Smooth muscle cell (in vitro differentiated cells): Measurements from ENCODE around the gene TMEM175. TPM values are rescaled to one million over a fixed set of nuclear protein-coding genes. Genes with fewer than 3 reads are reported as not detected.

Source experiments
- DNase-seq: peaks from one replicate; lab custom pipeline; 2025; ENCODE audit not compliant: unreplicated experiment; lab: John Stamatoyannopoulos, UW
- H2AFZ ChIP-seq: fragments of 200-600 bp; sonication (generic); 2 replicates; pipeline ENCODE4 v1.6.0; 2016; ENCODE audit warnings: antibody characterized with exemption, low read depth, mild to moderate bottlenecking
- H3F3A ChIP-seq: fragments of 200-600 bp; sonication (generic); 2 replicates; pipeline ENCODE4 v1.6.0; 2017; ENCODE audit warnings: antibody characterized with exemption, low read depth
- H3K27ac ChIP-seq: fragments of 200-600 bp; sonication (generic); 2 replicates; pipeline ENCODE4 v1.5.1; 2016; ENCODE audit warnings: low read depth, mild to moderate bottlenecking
- H3K27me3 ChIP-seq: fragments of 200-600 bp; sonication (generic); 2 replicates; pipeline ENCODE4 v1.6.1; 2016; ENCODE audit warnings: low read depth, mild to moderate bottlenecking
- H3K36me3 ChIP-seq: fragments of 200-600 bp; sonication (generic); 2 replicates; pipeline ENCODE4 v1.5.1; 2016; ENCODE audit warnings: low read depth
- H3K4me1 ChIP-seq: fragments of 200-600 bp; sonication (generic); 2 replicates; pipeline ENCODE4 v1.5.1; 2016; ENCODE audit warnings: low read depth
- H3K4me2 ChIP-seq: fragments of 200-600 bp; sonication (generic); 2 replicates; pipeline ENCODE4 v1.6.0; 2016; ENCODE audit warnings: mild to moderate bottlenecking
- H3K4me3 ChIP-seq: fragments of 200-600 bp; sonication (generic); 2 replicates; pipeline ENCODE4 v1.5.1; 2016; ENCODE audit warnings: mild to moderate bottlenecking
- H3K79me2 ChIP-seq: fragments of 200-600 bp; sonication (generic); 2 replicates; pipeline ENCODE4 v1.6.0; 2016; ENCODE audit warnings: low read depth, mild to moderate bottlenecking
- H3K9ac ChIP-seq: fragments of 200-600 bp; sonication (generic); 2 replicates; pipeline ENCODE4 v1.6.0; 2016; ENCODE audit warnings: low read depth
- H3K9me3 ChIP-seq: fragments of 200-600 bp; sonication (generic); replicated peaks from 2 replicates; pipeline ENCODE4 v1.5.1; 2016; ENCODE audit warnings: low read depth
- H4K20me1 ChIP-seq: fragments of 200-600 bp; sonication (generic); 2 replicates; pipeline ENCODE4 v1.6.0; 2016; ENCODE audit warnings: low read depth
- WGBS: methylation state at CpG from one replicate; pipeline ENCODE4 v1.1.7; 2016; ENCODE audit warnings: low lambda C conversion rate; 5-methylcytosine and 5-hydroxymethylcytosine counted together
- polyA plus RNA-seq: library from polyadenylated mRNA; unstranded; fragments of >200 nt; fragmentation: Nextera tagmentation; extraction: Ambion mirVana; gene quantifications from 2 replicates; pipeline ENCODE4 v1.2.1, GENCODE V29; 2016
- total RNA-seq: library from RNA; depleted of rRNA; stranded (reverse); fragments of >200 nt; gene quantifications from 2 replicates; pipeline ENCODE4 v1.2.3, GENCODE V29; 2014
- TF ChIP-seq, protein P1 (sequence below): fragments of 200-600 bp; sonication (generic); IDR thresholded peaks from 2 replicates; pipeline ENCODE4 v1.5.1; 2017; ENCODE audit warnings: borderline replicate concordance, mild to moderate bottlenecking, antibody characterized with exemption; ENCODE audit not compliant: insufficient read depth, poor library complexity, severe bottlenecking

TMEM175 gene
- total and polyA plus RNA-seq, 2 experiments from 2014 or later: 20.6 to 27.6 TPM

GRCh38 chr4:982814-983213, 50.6 kb downstream of the TMEM175 start:
- H3K4me1 ChIP-seq: peaks cover 18% of the 10 kb centered on the region
- H3K4me2 ChIP-seq: no peak overlapping the region
- no peak overlapping the region for H2AFZ ChIP-seq
- H3K36me3 ChIP-seq: no peaks in the 10 kb centered on the region
- no peaks in the 10 kb centered on the region for H4K20me1 ChIP-seq
- H3K27me3 ChIP-seq: no peaks in the 10 kb centered on the region
- H3K4me3 ChIP-seq: no peak overlapping the region
- H3K9me3 ChIP-seq: no peaks in the 10 kb centered on the region
- no peaks in the 10 kb centered on the region for H3K79me2 ChIP-seq
- TF ChIP-seq, protein P1, sequence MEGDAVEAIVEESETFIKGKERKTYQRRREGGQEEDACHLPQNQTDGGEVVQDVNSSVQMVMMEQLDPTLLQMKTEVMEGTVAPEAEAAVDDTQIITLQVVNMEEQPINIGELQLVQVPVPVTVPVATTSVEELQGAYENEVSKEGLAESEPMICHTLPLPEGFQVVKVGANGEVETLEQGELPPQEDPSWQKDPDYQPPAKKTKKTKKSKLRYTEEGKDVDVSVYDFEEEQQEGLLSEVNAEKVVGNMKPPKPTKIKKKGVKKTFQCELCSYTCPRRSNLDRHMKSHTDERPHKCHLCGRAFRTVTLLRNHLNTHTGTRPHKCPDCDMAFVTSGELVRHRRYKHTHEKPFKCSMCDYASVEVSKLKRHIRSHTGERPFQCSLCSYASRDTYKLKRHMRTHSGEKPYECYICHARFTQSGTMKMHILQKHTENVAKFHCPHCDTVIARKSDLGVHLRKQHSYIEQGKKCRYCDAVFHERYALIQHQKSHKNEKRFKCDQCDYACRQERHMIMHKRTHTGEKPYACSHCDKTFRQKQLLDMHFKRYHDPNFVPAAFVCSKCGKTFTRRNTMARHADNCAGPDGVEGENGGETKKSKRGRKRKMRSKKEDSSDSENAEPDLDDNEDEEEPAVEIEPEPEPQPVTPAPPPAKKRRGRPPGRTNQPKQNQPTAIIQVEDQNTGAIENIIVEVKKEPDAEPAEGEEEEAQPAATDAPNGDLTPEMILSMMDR: no peak
- H3F3A ChIP-seq: no peaks in the 10 kb centered on the region
- WGBS: 95% methylated on average over 15 of the region's 15 CpGs
- no peak for DNase-seq
- H3K27ac ChIP-seq: no peak overlapping the region
- no peak overlapping the region for H3K9ac ChIP-seq

DNA sequence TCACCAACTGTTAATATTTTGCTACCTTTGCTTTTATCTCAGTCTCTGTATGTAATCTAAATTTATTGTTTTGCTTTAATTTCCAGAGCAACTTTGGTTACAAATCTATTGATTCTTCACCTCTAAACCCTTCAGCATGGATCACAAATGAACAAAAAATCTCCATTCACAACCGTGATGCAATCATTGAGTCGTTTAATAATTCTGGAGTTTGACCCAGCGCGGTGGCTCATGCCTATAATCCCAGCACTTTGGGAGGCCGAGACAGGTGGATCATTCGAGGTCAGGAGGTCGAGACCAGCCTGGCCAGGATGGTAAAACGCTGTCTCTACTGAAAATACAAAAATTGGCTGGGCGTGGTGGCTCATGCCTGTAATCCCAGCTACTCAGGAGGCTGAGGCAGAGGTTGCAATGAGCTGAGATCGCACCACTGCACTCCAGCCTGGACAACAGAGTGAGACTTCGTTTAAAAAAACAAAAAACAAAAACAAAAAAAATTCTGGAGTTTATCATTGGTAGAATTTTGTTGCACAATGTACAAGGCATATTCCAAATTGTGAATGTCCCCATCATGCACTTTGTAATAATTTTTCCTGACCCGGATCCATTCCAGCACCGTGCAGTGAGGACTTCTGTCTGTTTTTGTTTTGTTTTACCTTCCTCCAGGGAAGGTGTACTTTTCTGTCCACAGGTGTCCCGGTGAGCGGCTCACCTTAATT, 52.2 kb downstream of the TMEM175 start:
- Histone ChIP-seq H3K9ac (no peak overlapping the region), H3K79me2 (no peaks in the 10 kb centered on the region), H3K4me2 (peak overlapping the region; percentile 90), H3K4me3 (peak overlapping the region; percentile 45), H3K9me3 (no peaks in the 10 kb centered on the region), H3K4me1 (peaks cover 18% of the 10 kb centered on the region), H4K20me1 (no peaks in the 10 kb centered on the region), H3K27ac (no peak overlapping the region), H2AFZ (peak overlapping the region; percentile 81), H3K36me3 (no peaks in the 10 kb centered on the region), H3F3A (no peaks in the 10 kb centered on the region), H3K27me3 (no peaks in the 10 kb centered on the region)
- TF ChIP-seq, protein P1: no peak
- 83% methylated on average over 15 of the region's 15 CpGs for WGBS
- no peak for DNase-seq

DNA sequence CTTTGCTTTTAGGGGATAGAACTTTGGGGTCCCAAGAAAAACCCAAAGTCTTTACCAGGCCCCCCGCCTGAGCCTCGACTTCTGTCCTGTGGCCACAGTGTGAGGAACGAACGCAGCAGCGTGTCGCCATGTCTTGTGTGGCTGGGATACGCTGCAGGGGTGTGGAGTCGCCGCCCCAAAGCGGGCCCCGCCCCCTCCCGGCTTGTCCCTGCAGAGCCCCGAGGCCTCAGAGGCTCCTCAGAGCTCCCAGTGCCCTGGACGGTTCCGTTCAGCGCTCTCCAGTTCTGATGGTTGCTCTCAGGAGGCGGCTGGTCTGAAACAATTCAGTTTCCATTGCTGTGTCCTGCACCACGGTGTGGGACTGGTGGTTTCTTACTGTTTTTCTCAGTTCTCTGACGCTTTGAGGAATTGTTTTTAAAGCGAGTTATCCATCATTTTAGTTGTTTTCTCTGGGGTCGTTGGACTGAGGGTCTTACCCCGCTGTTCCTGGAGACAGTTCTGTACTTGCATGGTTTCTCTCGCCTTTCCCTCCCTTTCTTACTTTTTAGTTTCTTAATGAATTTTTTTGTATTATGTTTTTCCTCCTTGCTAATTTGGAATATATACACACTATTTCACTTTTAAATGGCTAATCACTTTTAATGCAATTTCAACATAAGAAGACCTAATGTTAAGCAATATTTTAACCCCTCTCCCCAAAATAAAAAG, 53.0 kb downstream of the TMEM175 start:
- Histone ChIP-seq H3K4me3 (peak overlapping the region; percentile 45), H3K9ac (no peak overlapping the region), H3K9me3 (no peaks in the 10 kb centered on the region), H3K4me2 (peak overlapping the region; percentile 90), H3K27ac (no peak overlapping the region), H3F3A (no peaks in the 10 kb centered on the region), H2AFZ (peak overlapping the region; percentile 81), H3K36me3 (no peaks in the 10 kb centered on the region), H4K20me1 (no peaks in the 10 kb centered on the region), H3K79me2 (no peaks in the 10 kb centered on the region), H3K27me3 (no peaks in the 10 kb centered on the region), H3K4me1 (peaks cover 18% of the 10 kb centered on the region)
- WGBS: 32% methylated on average over 16 of the region's 23 CpGs
- DNase-seq: peak; percentile 32
- TF ChIP-seq, protein P1: no peak
